Heart right ventricle (tissue), 16 donors: ENCODE data around the gene TRAM2. TPM values are rescaled to one million over a fixed set of nuclear protein-coding genes. Genes with fewer than 3 reads are reported as not detected.

Experiments used
- ATAC-seq, 8 donors: fragments of 200-7000 bp; cut with Tn5 transposase; one replicate each; pipeline ENCODE4 v1.9.1; 2020; ENCODE audit warnings: mild to moderate bottlenecking in 8 of 8, moderate library complexity in 8 of 8, moderate number of reproducible peaks in 1 of 8
- DNase-seq, 2 donors: peaks; one replicate each; pipeline ENCODE4 v3.0.0-alpha.2; 2020
- H3K27ac ChIP-seq, 10 donors: fragments of 200-600 bp; sonication (generic) in 2 of 10; one replicate each; pipeline versions ENCODE4 v1.5.0 to v1.8.0; 2020 to 2022; ENCODE audit warnings: mild to moderate bottlenecking in 3 of 10
- H3K27me3 ChIP-seq, 7 donors: fragments of 200-600 bp; one replicate each; pipeline ENCODE4 v1.8.0; 2021 to 2022; ENCODE audit warnings: mild to moderate bottlenecking in 2 of 7
- H3K36me3 ChIP-seq, 9 donors: fragments of 200-600 bp; sonication (generic) in 1 of 9; one replicate each; pipeline versions ENCODE4 v1.5.0 to v1.8.0; 2020 to 2022; ENCODE audit warnings: mild to moderate bottlenecking in 2 of 9
- H3K4me1 ChIP-seq, 9 donors: fragments of 200-600 bp; sonication (generic) in 1 of 9; one replicate each; pipeline versions ENCODE4 v1.5.0 to v1.8.0; 2020 to 2022; ENCODE audit warnings: mild to moderate bottlenecking in 4 of 9
- H3K4me3 ChIP-seq, 10 donors: fragments of 200-600 bp; sonication (generic) in 2 of 10; one replicate each; pipeline versions ENCODE4 v1.5.0 to v1.8.0; 2020 to 2022; ENCODE audit warnings: mild to moderate bottlenecking in 7 of 10, moderate library complexity in 2 of 10
- H3K9me3 ChIP-seq, 11 donors: fragments of 200-600 bp in 10 of 11; sonication (generic) in 2 of 11; one replicate each; pipeline versions ENCODE4 v1.5.0 to v1.8.0; 2013 to 2022; ENCODE audit warnings: mild to moderate bottlenecking in 2 of 11, control low read depth in 1 of 11, moderate library complexity in 1 of 11
- WGBS, 2 donors: extraction: QIAGEN DNeasy Blood & Tissue Kit; methylation state at CpG; one replicate each; pipeline ENCODE4 v1.1.7; 2013; ENCODE audit warnings: inconsistent platforms in 1 of 2; 5-methylcytosine and 5-hydroxymethylcytosine counted together
- intact Hi-C, 10 donors: fragments of 100-400 bp; cut with DNase I; formaldehyde crosslinking; loops; one replicate each; pipeline versions ENCODE4 v1.11.1 to v1.14.2; 2022
- polyA plus RNA-seq, 2 donors: library from polyadenylated mRNA; stranded (reverse); fragments of 200-250 nt; gene quantifications; one replicate each; pipeline ENCODE4 v1.2.3, GENCODE V29; 2013
- total RNA-seq, 10 donors: library from RNA; stranded (reverse); fragmentation: NEBNext Ultra II Directional in 3 of 10; extraction: Animal tissue kit (Norgen Biotek cat#: 25700) in 3 of 10; gene quantifications; one replicate each; pipeline versions ENCODE4 v1.2.1 to v1.2.4, GENCODE V29; 2021 to 2023
- TF ChIP-seq, protein P1 (sequence below), 9 donors: fragments of 200-600 bp; sonication (generic) in 2 of 9; IDR thresholded peaks; one replicate each; pipeline versions ENCODE4 v1.5.0 to v1.8.0; 2021 to 2022; ENCODE audit warnings: antibody characterized with exemption in 9 of 9, mild to moderate bottlenecking in 5 of 9, moderate library complexity in 1 of 9
- donor health status: Arrhythmogenic right ventricular cardiomyopathy.
- donor health status: ischemic (EF 13 %, LVEDD 7.1; RV severe dilation, severe dysfunction).
- donor health status: healthy with polysubstance abuse.
- donor health status: DM: no; HTN: yes; CAD: no.
- donor health status: DM: no; HTN: no; CAD: no.
- donor health status: ischemic (EF 25% LVEDD 6.9; RV normal size, moderate dysfunction).
- donor health status: ischemic (EF 25% LVEDD 5.7; RV mildly dilated, moderate dysfunction).
- donor health status: healthy.
- donor health status: DM: yes; HTN: yes; CAD: no.
- donor health status: Ischemic cardiomyopathy.
- donor health status: ischemic (EF 35%, LVEDD 5.7; RV mildly dilated, moderate dysfunction).
- donor health status: nonischemic (EF 11% LVEDD 7.7; RV severe dilation, severe dysfunction).
- donor health status: DM: yes; HTN: yes; CAD: no.
- donor health status: PGD.
- donor health status: ischemic (EF 29% LVEDD 5.4; RV normal size, mild dysfunction).
- donor health status: nonischemic (EF 23%, LVEDD 6.1; RV moderate dilation, normal function).

The TRAM2 gene
- total and polyA plus RNA-seq, 12 donors = 5.0 to 17.3 (median 10.6) TPM

DNA sequence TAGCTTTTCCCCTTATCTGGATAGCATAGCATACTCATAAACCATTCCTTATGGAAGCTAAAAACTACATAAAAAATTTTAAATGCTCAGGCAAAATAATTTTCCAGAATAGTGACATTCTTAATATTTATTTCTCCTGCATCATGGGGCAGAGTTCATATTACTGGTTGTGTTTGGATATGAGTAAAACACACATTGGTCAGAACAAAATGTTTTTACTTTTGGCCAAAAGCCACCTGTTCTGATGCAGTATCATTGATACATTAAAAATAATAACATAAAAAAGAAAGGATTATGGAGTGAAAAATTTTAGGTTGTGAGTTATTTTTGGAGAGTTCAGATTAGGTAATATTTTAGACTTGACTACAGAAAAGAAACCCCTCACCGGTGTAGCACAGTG is 33.6 kb downstream of the TRAM2 start:
- intact Hi-C loops = no loop called here

DNA sequence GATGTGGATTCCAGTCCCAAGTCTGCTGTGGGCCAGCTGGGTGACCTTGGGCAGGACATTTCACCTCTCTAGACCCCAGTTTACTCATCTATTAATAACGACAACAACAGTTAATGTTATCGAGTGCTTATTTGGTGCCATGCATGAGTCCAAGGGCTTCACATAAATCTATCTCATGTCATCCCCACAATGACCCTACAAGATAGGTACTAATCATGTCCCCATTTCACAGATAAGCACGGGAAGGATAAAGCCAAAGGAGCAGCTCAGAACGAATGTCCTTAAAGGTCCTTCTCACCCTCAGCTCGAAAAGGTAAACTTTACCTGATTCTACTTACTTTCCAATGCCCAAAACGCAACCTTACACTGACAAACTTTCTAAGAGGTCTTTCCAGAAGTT is 35.7 kb downstream of the TRAM2 start:
- TF ChIP-seq, protein P1, sequence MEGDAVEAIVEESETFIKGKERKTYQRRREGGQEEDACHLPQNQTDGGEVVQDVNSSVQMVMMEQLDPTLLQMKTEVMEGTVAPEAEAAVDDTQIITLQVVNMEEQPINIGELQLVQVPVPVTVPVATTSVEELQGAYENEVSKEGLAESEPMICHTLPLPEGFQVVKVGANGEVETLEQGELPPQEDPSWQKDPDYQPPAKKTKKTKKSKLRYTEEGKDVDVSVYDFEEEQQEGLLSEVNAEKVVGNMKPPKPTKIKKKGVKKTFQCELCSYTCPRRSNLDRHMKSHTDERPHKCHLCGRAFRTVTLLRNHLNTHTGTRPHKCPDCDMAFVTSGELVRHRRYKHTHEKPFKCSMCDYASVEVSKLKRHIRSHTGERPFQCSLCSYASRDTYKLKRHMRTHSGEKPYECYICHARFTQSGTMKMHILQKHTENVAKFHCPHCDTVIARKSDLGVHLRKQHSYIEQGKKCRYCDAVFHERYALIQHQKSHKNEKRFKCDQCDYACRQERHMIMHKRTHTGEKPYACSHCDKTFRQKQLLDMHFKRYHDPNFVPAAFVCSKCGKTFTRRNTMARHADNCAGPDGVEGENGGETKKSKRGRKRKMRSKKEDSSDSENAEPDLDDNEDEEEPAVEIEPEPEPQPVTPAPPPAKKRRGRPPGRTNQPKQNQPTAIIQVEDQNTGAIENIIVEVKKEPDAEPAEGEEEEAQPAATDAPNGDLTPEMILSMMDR (IDR thresholded peaks at IDR 0.05) = no peak
- DNase-seq = no peak
- H3K27me3 ChIP-seq = no peaks in the 10 kb centered on the region
- no peaks in the 10 kb centered on the region for H3K36me3 ChIP-seq
- no peaks in the 10 kb centered on the region for H3K9me3 ChIP-seq
- peaks cover 3 to 91% (median 74%) of the 10 kb centered on the region in 9 donors for H3K4me1 ChIP-seq
- WGBS, 2 donors = 67% methylated on average over 6 of the region's 6 CpGs
- H3K27ac ChIP-seq = no peak overlapping the region
- ATAC-seq = no peak
- H3K4me3 ChIP-seq = no peak overlapping the region
- intact Hi-C loops = no loop called here

More for the DNA sequence above, 33.6 kb downstream of the TRAM2 start:
- DNase-seq (no peak), ATAC-seq (no peak)
- H3K27me3 ChIP-seq = no peaks in the 10 kb centered on the region
- no peaks in the 10 kb centered on the region for H3K36me3 ChIP-seq
- TF ChIP-seq, protein P1 (IDR thresholded peaks at IDR 0.05) = no peak
- H3K27ac ChIP-seq = peak overlapping the region in 5 of 10 donors; percentile 6 to 55 (median 41)
- no peaks in the 10 kb centered on the region for H3K9me3 ChIP-seq
- H3K4me3 ChIP-seq = no peak overlapping the region
- H3K4me1 ChIP-seq = peaks cover 16 to 93% (median 76%) of the 10 kb centered on the region in 9 donors
- 29 to 50% methylated on average over 1 of the region's 1 CpG for WGBS, 2 donors

DNA sequence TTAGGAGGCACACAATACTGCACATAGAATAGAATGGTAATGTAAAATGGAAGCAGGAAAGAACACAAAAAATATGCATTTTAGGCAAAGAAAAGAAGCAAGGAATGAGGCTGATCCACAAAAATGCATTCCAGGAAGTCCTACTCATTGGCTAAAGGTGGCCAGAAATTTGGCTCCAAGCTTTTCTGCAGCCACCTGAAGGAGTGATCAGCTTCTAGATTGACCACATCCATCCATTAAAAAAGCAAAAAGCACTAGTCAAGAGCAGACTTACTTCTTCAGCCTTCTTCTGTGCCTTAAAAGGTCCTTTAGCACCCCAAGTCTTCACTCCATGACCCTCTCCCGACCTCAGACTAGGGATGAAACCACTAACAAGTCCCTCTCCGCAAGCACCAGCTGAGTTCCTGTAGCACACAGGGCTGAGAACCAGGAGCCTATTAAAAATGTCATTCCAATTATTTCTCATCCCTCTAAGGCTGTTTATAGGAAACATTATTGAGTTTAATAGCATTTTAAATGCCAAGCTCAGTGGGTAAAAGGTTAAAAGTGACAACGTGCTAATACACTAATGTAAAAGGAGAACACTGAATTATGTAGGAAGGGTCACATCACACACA is 36.5 kb downstream of the TRAM2 start:
- Histone ChIP-seq H3K27me3 (no peaks in the 10 kb centered on the region), H3K4me1 (peaks cover 0 to 88% (median 66%) of the 10 kb centered on the region in 9 donors), H3K36me3 (peaks cover 0 to 6% (median 2%) of the 10 kb centered on the region in 9 donors), H3K9me3 (no peaks in the 10 kb centered on the region), H3K27ac (peak overlapping the region in 1 of 10 donors; percentile 13), H3K4me3 (no peak overlapping the region)
- DNase-seq (no peak), ATAC-seq (no peak)
- TF ChIP-seq, protein P1 (IDR thresholded peaks at IDR 0.05) = no peak
- 83 to 89% methylated on average over 3 of the region's 3 CpGs for WGBS, 2 donors
- intact Hi-C loops = no loop called here

DNA sequence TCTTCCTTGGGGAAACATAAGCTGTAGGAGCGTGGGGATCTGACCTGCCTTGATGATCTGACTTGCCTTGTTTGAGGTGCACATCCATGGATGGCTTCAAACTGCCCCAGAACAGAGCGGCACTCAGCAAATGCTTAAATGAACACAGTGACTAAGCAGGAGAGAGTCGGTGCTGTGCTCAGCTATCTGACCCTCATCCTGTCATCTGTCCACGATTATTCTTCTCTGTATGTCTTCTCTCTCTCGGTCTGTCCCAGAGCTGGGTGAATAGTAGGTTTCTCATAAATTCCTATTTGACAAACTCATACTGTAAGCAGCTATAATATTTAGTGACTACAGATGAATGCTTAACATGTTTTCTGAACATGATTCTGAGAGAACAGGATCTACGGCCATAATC is 37.3 kb downstream of the TRAM2 start:
- WGBS, 2 donors = 59 to 81% methylated on average over 6 of the region's 6 CpGs
- H3K9me3 ChIP-seq = no peaks in the 10 kb centered on the region
- H3K4me3 ChIP-seq = no peak overlapping the region
- TF ChIP-seq, protein P1 (IDR thresholded peaks at IDR 0.05) = no peak
- peaks cover 0 to 80% (median 60%) of the 10 kb centered on the region in 9 donors for H3K4me1 ChIP-seq
- no peaks in the 10 kb centered on the region for H3K27me3 ChIP-seq
- ATAC-seq = peak in 2 of 8 donors; percentile 27 to 39
- intact Hi-C loops = no loop called here
- no peak overlapping the region for H3K27ac ChIP-seq
- DNase-seq = no peak
- peaks cover 0 to 14% (median 10%) of the 10 kb centered on the region in 9 donors for H3K36me3 ChIP-seq
